H1 (cell line): ENCODE results near the gene CRLF3. TPM values are rescaled to one million over a fixed set of nuclear protein-coding genes. Genes with fewer than 3 reads are reported as not detected.

Source experiments
- CTCF ChIA-PET: fragments of 300-600 bp; sonication (Branson Sonifier 250); formaldehyde crosslinking; loops from one replicate; lab custom pipeline; 2021; ENCODE audit not compliant: partially characterized antibody; lab: Charles Lee
- POLR2A ChIA-PET: fragments of 300-600 bp; sonication (Branson Sonifier 250); formaldehyde crosslinking; loops from one replicate; lab custom pipeline; 2021; ENCODE audit warnings: inconsistent platforms; ENCODE audit not compliant: partially characterized antibody; lab: Charles Lee
- DNase-seq, 2 experiments: peaks; one replicate each; pipeline versions ENCODE4 v3.0.0 to v3.0.0-alpha.2; 2010 to 2022; ENCODE audit warnings: low spot score in 2 of 2, low read depth in 1 of 2, mixed read lengths in 1 of 2
- FAIRE-seq: peaks from 2 replicates; lab custom pipeline; 2011; peaks lifted over from hg19 to GRCh38; lab: Jason Lieb, UNC
- H2AFZ ChIP-seq: 2 replicates; pipeline ENCODE4 v1.8.1; 2012; ENCODE audit warnings: low read length, inconsistent platforms
- H2AK5ac ChIP-seq: 2 replicates; pipeline ENCODE4 v1.6.1; 2013; ENCODE audit warnings: low read depth, low read length
- H2BK120ac ChIP-seq: replicated peaks from 2 replicates; pipeline ENCODE3; 2013; ENCODE audit warnings: low read depth, low read length, inconsistent platforms
- H2BK12ac ChIP-seq: 2 replicates; pipeline ENCODE4 v1.6.1; 2013; ENCODE audit warnings: low read depth, low read length
- H2BK15ac ChIP-seq: 2 replicates; pipeline ENCODE4 v1.6.1; 2013; ENCODE audit warnings: low read length
- H2BK20ac ChIP-seq: 2 replicates; pipeline ENCODE4 v1.6.1; 2013; ENCODE audit warnings: low read length
- H2BK5ac ChIP-seq: 2 replicates; pipeline ENCODE4 v1.6.1; 2013; ENCODE audit warnings: low read depth, low read length
- H3K14ac ChIP-seq: 2 replicates; pipeline ENCODE4 v1.6.1; 2013; ENCODE audit warnings: inconsistent platforms; ENCODE audit not compliant: insufficient read length
- H3K18ac ChIP-seq: 2 replicates; pipeline ENCODE4 v1.6.1; 2013; ENCODE audit warnings: low read length; ENCODE audit errors: extremely low read depth
- H3K23ac ChIP-seq: 2 replicates; pipeline ENCODE4 v1.6.1; 2013; ENCODE audit warnings: inconsistent platforms; ENCODE audit not compliant: insufficient read length
- H3K23me2 ChIP-seq: 2 replicates; pipeline ENCODE4 v1.6.1; 2013; ENCODE audit warnings: low read depth, low read length
- H3K27ac ChIP-seq: 2 replicates; pipeline ENCODE4 v1.6.1; 2011; ENCODE audit warnings: low read depth, low read length, inconsistent platforms
- H3K27me3 ChIP-seq, 4 experiments: replicated peaks in 1 of 4; 1 replicate in 1 of 4; 2 replicates in 3 of 4; pipeline versions ENCODE4 v1.6.1 to v1.8.1; 2011 to 2013; ENCODE audit warnings: low read length in 3 of 4, mild to moderate bottlenecking in 3 of 4, inconsistent platforms in 2 of 4, mixed read lengths in 2 of 4, moderate library complexity in 1 of 4; ENCODE audit not compliant: control insufficient read depth in 3 of 4, insufficient read depth in 3 of 4; ENCODE audit errors: extremely low read depth in 1 of 4
- H3K36me3 ChIP-seq, 4 experiments: 2 replicates each; pipeline versions ENCODE4 v1.6.1 to v1.8.1; 2011 to 2013; ENCODE audit warnings: mild to moderate bottlenecking in 4 of 4, low read length in 3 of 4, moderate library complexity in 2 of 4, control low read depth in 1 of 4, inconsistent platforms in 1 of 4; ENCODE audit not compliant: insufficient read depth in 4 of 4, control insufficient read depth in 2 of 4
- H3K4ac ChIP-seq: replicated peaks from 2 replicates; pipeline ENCODE3; 2013; ENCODE audit warnings: low read length, low read depth, mixed read lengths, inconsistent platforms; ENCODE audit not compliant: insufficient read length
- H3K4me1 ChIP-seq, 4 experiments: replicated peaks in 1 of 4; 1 replicate in 1 of 4; 2 replicates in 3 of 4; pipeline versions ENCODE4 v1.6.1 to v1.8.1; 2011 to 2013; ENCODE audit warnings: low read length in 3 of 4, inconsistent platforms in 2 of 4, mixed read lengths in 1 of 4; ENCODE audit not compliant: insufficient read depth in 4 of 4, control insufficient read depth in 3 of 4
- H3K4me2 ChIP-seq, 2 experiments: 2 replicates each; pipeline versions ENCODE4 v1.6.1 to v1.8.1; 2011 to 2013; ENCODE audit warnings: low read depth in 2 of 2, low read length in 2 of 2, control low read depth in 1 of 2, inconsistent platforms in 1 of 2, mild to moderate bottlenecking in 1 of 2; ENCODE audit not compliant: insufficient read depth in 1 of 2
- H3K4me3 ChIP-seq, 4 experiments: fragments of 200-600, 300-600 bp in 1 of 4; sonication (generic), shearing (Covaris generic), sonication (Bioruptor Twin) in 1 of 4; 2 replicates each; pipeline versions ENCODE4 v1.5.1 to v1.8.1; 2011 to 2016; ENCODE audit warnings: low read length in 4 of 4, low read depth in 3 of 4, control low read depth in 2 of 4, inconsistent platforms in 2 of 4, mild to moderate bottlenecking in 2 of 4, mixed read lengths in 1 of 4, moderate library complexity in 1 of 4; ENCODE audit not compliant: insufficient read depth in 2 of 4; ENCODE audit errors: extremely low read depth in 1 of 4
- H3K56ac ChIP-seq: replicated peaks from 2 replicates; pipeline ENCODE3; 2013; ENCODE audit warnings: low read depth, mild to moderate bottlenecking, mixed read lengths, low read length, inconsistent platforms; ENCODE audit not compliant: insufficient read length
- H3K79me1 ChIP-seq: 2 replicates; pipeline ENCODE4 v1.6.1; 2013; ENCODE audit warnings: low read depth, low read length, control low read depth
- H3K79me2 ChIP-seq, 2 experiments: 2 replicates each; pipeline versions ENCODE4 v1.6.1 to v1.8.1; 2012 to 2013; ENCODE audit warnings: low read length in 2 of 2, mild to moderate bottlenecking in 2 of 2, inconsistent platforms in 1 of 2; ENCODE audit not compliant: insufficient read depth in 2 of 2, control insufficient read depth in 1 of 2
- H3K9ac ChIP-seq, 4 experiments: replicated peaks in 1 of 4; 1 replicate in 1 of 4; 2 replicates in 3 of 4; pipeline versions ENCODE4 v1.6.1 to v1.8.1; 2011 to 2013; ENCODE audit warnings: low read depth in 3 of 4, low read length in 3 of 4, control low read depth in 2 of 4, mild to moderate bottlenecking in 2 of 4, moderate library complexity in 2 of 4, inconsistent platforms in 1 of 4; ENCODE audit errors: extremely low read depth in 1 of 4
- H3K9me3 ChIP-seq, 2 experiments: 2 replicates each; pipeline versions ENCODE4 v1.6.1 to v1.8.1; 2012 to 2013; ENCODE audit warnings: mild to moderate bottlenecking in 2 of 2, moderate library complexity in 2 of 2, control low read depth in 1 of 2, inconsistent platforms in 1 of 2, low read depth in 1 of 2, low read length in 1 of 2, mixed read lengths in 1 of 2; ENCODE audit not compliant: insufficient read depth in 2 of 2
- H4K20me1 ChIP-seq, 2 experiments: replicated peaks in 1 of 2; 2 replicates each; pipeline versions ENCODE3 to v1.8.1; 2011 to 2013; ENCODE audit warnings: inconsistent platforms in 2 of 2, low read length in 2 of 2, mild to moderate bottlenecking in 1 of 2; ENCODE audit not compliant: insufficient read depth in 2 of 2, control insufficient read depth in 1 of 2
- H4K5ac ChIP-seq: 2 replicates; pipeline ENCODE4 v1.6.1; 2013; ENCODE audit warnings: low read length, low read depth, mixed read lengths, inconsistent platforms; ENCODE audit not compliant: insufficient read length
- H4K8ac ChIP-seq: 2 replicates; pipeline ENCODE4 v1.8.0; 2013; ENCODE audit warnings: mild to moderate bottlenecking, moderate library complexity, low read length, inconsistent platforms; ENCODE audit not compliant: insufficient read depth; ENCODE audit errors: extremely low read depth
- H4K91ac ChIP-seq: replicated peaks from 2 replicates; pipeline ENCODE3; 2013; ENCODE audit warnings: low read length, mixed read lengths, inconsistent platforms; ENCODE audit not compliant: insufficient read length
- BCL11A ChIP-seq, 2 experiments: IDR thresholded peaks; one replicate each; pipeline ENCODE4 v1.6.1; 2011; ENCODE audit warnings: low read depth in 2 of 2, low read length in 2 of 2, mild to moderate bottlenecking in 2 of 2
- CEBPB ChIP-seq: IDR thresholded peaks from 2 replicates; pipeline ENCODE4 v1.6.1; 2012; ENCODE audit warnings: low read depth, low read length
- JUND ChIP-seq: IDR thresholded peaks from 2 replicates; pipeline ENCODE4 v1.6.1; 2011; ENCODE audit warnings: mild to moderate bottlenecking, improper control_type of control experiment, low read length
- NRF1 ChIP-seq: IDR thresholded peaks from 2 replicates; pipeline ENCODE4 v1.6.1; 2011; ENCODE audit warnings: mild to moderate bottlenecking, low read depth, low read length, improper control_type of control experiment
- POLR2A ChIP-seq, 2 experiments: IDR thresholded peaks; 1 replicate in 1 of 2; 2 replicates in 1 of 2; pipeline ENCODE4 v1.6.1; 2011; ENCODE audit warnings: low read depth in 2 of 2, low read length in 2 of 2, mild to moderate bottlenecking in 2 of 2; ENCODE audit errors: control extremely low read depth in 1 of 2
- RBBP5 ChIP-seq: IDR thresholded peaks from 2 replicates; pipeline ENCODE4 v1.7.1; 2012; ENCODE audit warnings: low read depth, mild to moderate bottlenecking, inconsistent platforms, low read length, moderate library complexity, borderline replicate concordance
- RFX5 ChIP-seq: IDR thresholded peaks from 2 replicates; pipeline ENCODE4 v1.6.1; 2011; ENCODE audit warnings: low read depth, low read length, improper control_type of control experiment, borderline replicate concordance
- RNF2 ChIP-seq: fragments of 200-900, 300-1000 bp; sonication (generic); IDR thresholded peaks from 2 replicates; pipeline ENCODE4 v1.7.1; 2016; ENCODE audit warnings: borderline replicate concordance, low read depth, mild to moderate bottlenecking, antibody characterized with exemption, low read length; ENCODE audit not compliant: poor library complexity, severe bottlenecking; ENCODE audit errors: missing control alignments
- SIX5 ChIP-seq: IDR thresholded peaks from 2 replicates; pipeline ENCODE4 v1.6.1; 2011; ENCODE audit warnings: mild to moderate bottlenecking, low read depth, low read length
- SP2 ChIP-seq: IDR thresholded peaks from 2 replicates; pipeline ENCODE4 v1.6.1; 2012; ENCODE audit warnings: mild to moderate bottlenecking, low read length, inconsistent platforms
- WGBS, 2 experiments: shearing (Covaris generic) in 1 of 2; methylation state at CpG; one replicate each; pipeline versions ENCODE4 v1.1.6 to v1.1.7; 2013 to 2015; ENCODE audit warnings: low lambda C conversion rate in 2 of 2, mixed read lengths in 2 of 2, inconsistent platforms in 1 of 2, low coverage in 1 of 2, missing lambda C conversion rate in 1 of 2; ENCODE audit not compliant: insufficient replicate concordance in 2 of 2, insufficient coverage in 1 of 2, insufficient read length in 1 of 2; ENCODE audit errors: extremely low coverage in 1 of 2, missing lambda C conversion rate in 1 of 2; 5-methylcytosine and 5-hydroxymethylcytosine counted together
- polyA plus RNA-seq, 7 experiments: library from polyadenylated mRNA; depleted of rRNA in 3 of 7; stranded (reverse) in 5 of 7; unstranded in 2 of 7; fragments of >200 nt in 5 of 7; fragments of 200-250 nt in 2 of 7; gene quantifications; 1 replicate in 5 of 7; 2 replicates in 1 of 7; 4 replicates in 1 of 7; pipeline versions ENCODE4 v1.2.1 to v1.2.3, GENCODE V29; 2011 to 2013; ENCODE audit warnings: missing spikeins in 2 of 7, mixed read lengths in 2 of 7
- total RNA-seq: library from RNA; stranded (reverse); fragmentation: NEBNext Ultra II Directional; extraction: Animal tissue kit (Norgen Biotek cat#: 25700); gene quantifications from 2 replicates; pipeline ENCODE4 v1.2.1, GENCODE V29; 2021
- TF ChIP-seq, protein P1 (sequence below): IDR thresholded peaks from 2 replicates; pipeline ENCODE4 v1.6.1; 2011; ENCODE audit warnings: low read depth, mild to moderate bottlenecking, low read length; ENCODE audit not compliant: insufficient read depth
- TF ChIP-seq, protein P2 (sequence below): IDR thresholded peaks from 2 replicates; pipeline ENCODE4 v1.6.1; 2012; ENCODE audit warnings: inconsistent platforms

The CRLF3 gene
- total and polyA plus RNA-seq, 2 of the 8 experiments (the other 6 are each of a cell fraction or from before 2014, with no cell fraction given) = 12.7 to 22.7 TPM

DNA sequence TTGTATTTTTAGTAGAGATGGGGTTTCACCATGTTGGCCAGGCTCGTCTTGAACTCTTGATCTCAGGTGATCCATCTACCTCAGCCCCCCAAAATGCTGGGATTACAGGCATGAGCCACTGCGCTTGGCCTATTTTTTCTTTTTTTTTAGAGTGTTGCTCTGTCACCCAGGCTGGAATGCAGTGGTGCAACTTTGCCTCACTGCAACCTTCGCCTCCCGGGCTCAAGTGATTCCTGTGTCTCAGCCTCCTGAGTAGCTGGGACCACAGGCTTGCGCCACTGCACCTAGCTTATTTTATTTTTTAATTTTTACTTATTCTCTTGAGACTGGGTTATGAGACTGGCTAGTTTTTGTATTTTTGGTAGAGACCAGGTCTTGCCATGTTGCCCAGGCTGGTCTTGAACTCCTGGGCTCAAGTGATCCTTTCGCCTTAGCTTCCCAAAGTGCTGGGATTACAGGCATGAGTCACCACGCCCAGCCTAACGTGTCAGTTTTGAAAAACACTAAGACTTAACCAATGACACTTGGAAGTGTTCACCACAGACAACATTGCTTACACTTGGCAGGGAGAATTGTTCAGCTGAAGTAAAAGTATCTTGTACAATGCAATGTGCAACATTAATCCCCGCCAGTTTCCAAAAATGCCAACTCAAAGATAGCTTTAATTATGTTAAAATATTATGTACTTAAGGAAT, 34.2 kb upstream of the CRLF3 start:
- no peak overlapping the region for H2BK12ac ChIP-seq
- H2BK15ac ChIP-seq = no peak overlapping the region
- no peak overlapping the region for H3K4me2 ChIP-seq
- ChIA-PET CTCF (no interaction called here), POLR2A (interaction anchor here (0.8 kb wide), 1 partner anchor 8 kb away, joined by 3 read pairs; no protein-coding TSS in a partner anchor)
- no peak for DNase-seq
- H3K79me1 ChIP-seq = no peaks in the 10 kb centered on the region
- H3K18ac ChIP-seq = no peak overlapping the region
- no peak overlapping the region for H3K56ac ChIP-seq
- H2BK120ac ChIP-seq = no peak overlapping the region
- no peak overlapping the region for H2BK20ac ChIP-seq
- H4K91ac ChIP-seq = no peak overlapping the region
- H2BK5ac ChIP-seq = no peak overlapping the region
- H3K36me3 ChIP-seq = peaks cover 0 to 60% (median 23%) of the 10 kb centered on the region in 4 experiments; a peak in 7 of 8 replicates
- H3K79me2 ChIP-seq = no peaks in the 10 kb centered on the region
- H3K14ac ChIP-seq = no peak overlapping the region
- no peak overlapping the region for H2AK5ac ChIP-seq
- no peaks in the 10 kb centered on the region for H3K4me1 ChIP-seq
- no peak for TF ChIP-seq BCL11A (IDR thresholded peaks at IDR 0.05; ENCODE audit: low read depth in 2 of 2, low read length in 2 of 2)
- TF ChIP-seq RNF2 = no peak
- no peak for TF ChIP-seq NRF1
- TF ChIP-seq, protein P1, sequence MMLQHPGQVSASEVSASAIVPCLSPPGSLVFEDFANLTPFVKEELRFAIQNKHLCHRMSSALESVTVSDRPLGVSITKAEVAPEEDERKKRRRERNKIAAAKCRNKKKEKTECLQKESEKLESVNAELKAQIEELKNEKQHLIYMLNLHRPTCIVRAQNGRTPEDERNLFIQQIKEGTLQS = no peak
- no peak for TF ChIP-seq SP2
- no peak for TF ChIP-seq JUND
- no peak for TF ChIP-seq RFX5
- no peak for TF ChIP-seq CEBPB
- no peak for TF ChIP-seq RBBP5
- TF ChIP-seq SIX5 = no peak
- no peak for TF ChIP-seq POLR2A (IDR thresholded peaks at IDR 0.05; ENCODE audit: control extremely low read depth in 1 of 2, low read depth in 2 of 2, low read length in 2 of 2)
- TF ChIP-seq, protein P2, sequence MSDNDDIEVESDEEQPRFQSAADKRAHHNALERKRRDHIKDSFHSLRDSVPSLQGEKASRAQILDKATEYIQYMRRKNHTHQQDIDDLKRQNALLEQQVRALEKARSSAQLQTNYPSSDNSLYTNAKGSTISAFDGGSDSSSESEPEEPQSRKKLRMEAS = no peak
- H3K27ac ChIP-seq = no peak overlapping the region
- no peak overlapping the region for H4K8ac ChIP-seq
- no peaks in the 10 kb centered on the region for H3K23me2 ChIP-seq
- no peaks in the 10 kb centered on the region for H3K27me3 ChIP-seq
- no peak overlapping the region for H3K23ac ChIP-seq
- 94% methylated on average over 9 of the region's 9 CpGs; no CpG with 5 or more reads in 1 of the 2 experiments for WGBS, 2 experiments
- no peaks in the 10 kb centered on the region for H4K20me1 ChIP-seq
- no peak for FAIRE-seq
- no peak overlapping the region for H3K4ac ChIP-seq
- H3K9ac ChIP-seq = no peak overlapping the region
- H3K9me3 ChIP-seq = no peaks in the 10 kb centered on the region
- no peak overlapping the region for H4K5ac ChIP-seq
- H3K4me3 ChIP-seq = no peak overlapping the region
- H2AFZ ChIP-seq = no peak overlapping the region
